DOHH2 (cell line): ENCODE results near the gene GBA2.

Experiments used
- H3F3A ChIP-seq: fragments of 200-600 bp; sonication (generic), shearing (Covaris generic); 2 replicates; pipeline ENCODE4 v1.6.0; 2016; ENCODE audit warnings: antibody characterized with exemption, mild to moderate bottlenecking; ENCODE audit not compliant: control insufficient read depth, insufficient read depth
- H3K27ac ChIP-seq: fragments of 200-600 bp; sonication (generic); 2 replicates; pipeline ENCODE4 v1.5.1; 2014; ENCODE audit warnings: low read depth, mild to moderate bottlenecking, low read length, moderate library complexity
- H3K27me3 ChIP-seq: fragments of 200-600 bp; sonication (generic); 2 replicates; pipeline ENCODE4 v1.6.1; 2014; ENCODE audit warnings: mild to moderate bottlenecking, low read length, mixed read lengths; ENCODE audit not compliant: control insufficient read depth
- H3K36me3 ChIP-seq: fragments of 200-600 bp; sonication (generic); 2 replicates; pipeline ENCODE4 v1.6.1; 2014; ENCODE audit warnings: mild to moderate bottlenecking, low read length, moderate library complexity, mixed read lengths; ENCODE audit not compliant: control insufficient read depth
- H3K4me1 ChIP-seq: fragments of 200-600 bp; sonication (generic); 2 replicates; pipeline ENCODE4 v1.6.1; 2014; ENCODE audit warnings: mild to moderate bottlenecking, low read length, mixed read lengths; ENCODE audit not compliant: control insufficient read depth
- H3K4me2 ChIP-seq: fragments of 200-600 bp; sonication (generic); 2 replicates; pipeline ENCODE4 v1.6.0; 2014; ENCODE audit warnings: mild to moderate bottlenecking, low read length, moderate library complexity
- H3K4me3 ChIP-seq: fragments of 200-600 bp; sonication (generic); 2 replicates; pipeline ENCODE4 v1.5.1; 2014; ENCODE audit warnings: mild to moderate bottlenecking, low read length, mixed read lengths
- H3K79me2 ChIP-seq: fragments of 200-600 bp; sonication (generic); 2 replicates; pipeline ENCODE4 v1.6.1; 2014; ENCODE audit warnings: mild to moderate bottlenecking, low read length, mixed read lengths; ENCODE audit not compliant: control insufficient read depth
- H3K9me2 ChIP-seq: fragments of 200-600 bp; sonication (generic); replicated peaks from 2 replicates; pipeline ENCODE4 v1.6.1; 2014; ENCODE audit warnings: mild to moderate bottlenecking, low read length, mixed read lengths; ENCODE audit not compliant: control insufficient read depth
- H3K9me3 ChIP-seq: fragments of 200-600 bp; sonication (generic); 2 replicates; pipeline ENCODE4 v1.6.1; 2014; ENCODE audit warnings: antibody characterized with exemption, low read length, mixed read lengths; ENCODE audit not compliant: control insufficient read depth, insufficient read depth
- H4K20me1 ChIP-seq: fragments of 200-600 bp; sonication (generic); 2 replicates; pipeline ENCODE4 v1.6.0; 2014; ENCODE audit warnings: low read depth, mild to moderate bottlenecking, antibody characterized with exemption, low read length, moderate library complexity; ENCODE audit not compliant: control insufficient read depth, insufficient read depth
- EZH2phosphoT487 ChIP-seq: fragments of 200-600 bp; sonication (generic); IDR thresholded peaks from 2 replicates; pipeline ENCODE4 v1.6.1; 2017; ENCODE audit warnings: borderline replicate concordance, mild to moderate bottlenecking, antibody characterized with exemption, low read length, moderate library complexity, mixed read lengths
- TF ChIP-seq, protein P1 (sequence below): fragments of 200-600 bp; sonication (generic); IDR thresholded peaks from one replicate; pipeline ENCODE4 v1.5.1; 2014; ENCODE audit warnings: antibody characterized with exemption, mild to moderate bottlenecking, low read depth, low read length; ENCODE audit not compliant: poor library complexity, severe bottlenecking

The GBA2 gene

GRCh38 chr9:35789541-35789940 lies 40.5 kb upstream of the GBA2 start:
- no peaks in the 10 kb centered on the region for H3K9me2 ChIP-seq
- H3K27ac ChIP-seq, result no peak overlapping the region
- no peaks in the 10 kb centered on the region for H3K9me3 ChIP-seq
- H4K20me1 ChIP-seq, result no peaks in the 10 kb centered on the region
- TF ChIP-seq, protein P1, sequence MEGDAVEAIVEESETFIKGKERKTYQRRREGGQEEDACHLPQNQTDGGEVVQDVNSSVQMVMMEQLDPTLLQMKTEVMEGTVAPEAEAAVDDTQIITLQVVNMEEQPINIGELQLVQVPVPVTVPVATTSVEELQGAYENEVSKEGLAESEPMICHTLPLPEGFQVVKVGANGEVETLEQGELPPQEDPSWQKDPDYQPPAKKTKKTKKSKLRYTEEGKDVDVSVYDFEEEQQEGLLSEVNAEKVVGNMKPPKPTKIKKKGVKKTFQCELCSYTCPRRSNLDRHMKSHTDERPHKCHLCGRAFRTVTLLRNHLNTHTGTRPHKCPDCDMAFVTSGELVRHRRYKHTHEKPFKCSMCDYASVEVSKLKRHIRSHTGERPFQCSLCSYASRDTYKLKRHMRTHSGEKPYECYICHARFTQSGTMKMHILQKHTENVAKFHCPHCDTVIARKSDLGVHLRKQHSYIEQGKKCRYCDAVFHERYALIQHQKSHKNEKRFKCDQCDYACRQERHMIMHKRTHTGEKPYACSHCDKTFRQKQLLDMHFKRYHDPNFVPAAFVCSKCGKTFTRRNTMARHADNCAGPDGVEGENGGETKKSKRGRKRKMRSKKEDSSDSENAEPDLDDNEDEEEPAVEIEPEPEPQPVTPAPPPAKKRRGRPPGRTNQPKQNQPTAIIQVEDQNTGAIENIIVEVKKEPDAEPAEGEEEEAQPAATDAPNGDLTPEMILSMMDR, result no peak
- TF ChIP-seq EZH2phosphoT487, result no peak
- no peaks in the 10 kb centered on the region for H3K4me1 ChIP-seq
- H3K79me2 ChIP-seq, result no peaks in the 10 kb centered on the region
- no peak overlapping the region for H3K4me2 ChIP-seq
- H3K27me3 ChIP-seq, result no peaks in the 10 kb centered on the region
- no peaks in the 10 kb centered on the region for H3K36me3 ChIP-seq
- no peaks in the 10 kb centered on the region for H3F3A ChIP-seq
- no peak overlapping the region for H3K4me3 ChIP-seq

GRCh38 chr9:35783418-35783817 lies 34.4 kb upstream of the GBA2 start:
- H3K4me1 ChIP-seq, result no peaks in the 10 kb centered on the region
- H3K4me3 ChIP-seq, result no peak overlapping the region
- no peak overlapping the region for H3K4me2 ChIP-seq
- no peaks in the 10 kb centered on the region for H4K20me1 ChIP-seq
- H3K9me3 ChIP-seq, result no peaks in the 10 kb centered on the region
- TF ChIP-seq, protein P1, result no peak
- TF ChIP-seq EZH2phosphoT487, result no peak
- H3F3A ChIP-seq, result no peaks in the 10 kb centered on the region
- no peaks in the 10 kb centered on the region for H3K27me3 ChIP-seq
- no peaks in the 10 kb centered on the region for H3K79me2 ChIP-seq
- H3K36me3 ChIP-seq, result no peaks in the 10 kb centered on the region
- no peaks in the 10 kb centered on the region for H3K9me2 ChIP-seq
- no peak overlapping the region for H3K27ac ChIP-seq

DNA sequence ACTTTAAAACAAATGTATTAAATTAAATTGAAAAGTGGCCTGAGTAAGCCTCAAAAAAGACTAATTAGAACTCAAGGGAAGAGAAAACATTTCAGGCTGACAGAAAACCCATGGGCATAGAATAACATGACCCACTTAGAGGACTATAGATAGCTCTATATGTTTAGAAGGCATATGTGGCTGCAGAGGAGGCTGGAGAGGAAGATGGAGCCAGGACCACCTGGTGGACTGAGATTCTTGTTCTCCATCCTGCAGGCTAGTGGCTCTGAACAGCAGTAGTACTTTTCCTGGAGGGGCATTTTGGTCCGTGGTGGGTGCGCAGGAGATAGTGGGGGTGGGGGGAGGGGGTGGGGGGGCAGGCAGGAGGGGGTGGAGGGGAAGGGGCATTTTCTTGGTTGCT lies 32.0 kb upstream of the GBA2 start:
- no peaks in the 10 kb centered on the region for H3K79me2 ChIP-seq
- no peak overlapping the region for H3K27ac ChIP-seq
- no peak overlapping the region for H3K4me3 ChIP-seq
- H3K4me1 ChIP-seq, result peaks cover 4% of the 10 kb centered on the region
- no peaks in the 10 kb centered on the region for H4K20me1 ChIP-seq
- no peaks in the 10 kb centered on the region for H3K9me3 ChIP-seq
- H3K36me3 ChIP-seq, result no peaks in the 10 kb centered on the region
- no peaks in the 10 kb centered on the region for H3K9me2 ChIP-seq
- H3K4me2 ChIP-seq, result no peak overlapping the region
- no peaks in the 10 kb centered on the region for H3K27me3 ChIP-seq
- no peak for TF ChIP-seq EZH2phosphoT487
- TF ChIP-seq, protein P1, result no peak
- H3F3A ChIP-seq, result no peaks in the 10 kb centered on the region

DNA sequence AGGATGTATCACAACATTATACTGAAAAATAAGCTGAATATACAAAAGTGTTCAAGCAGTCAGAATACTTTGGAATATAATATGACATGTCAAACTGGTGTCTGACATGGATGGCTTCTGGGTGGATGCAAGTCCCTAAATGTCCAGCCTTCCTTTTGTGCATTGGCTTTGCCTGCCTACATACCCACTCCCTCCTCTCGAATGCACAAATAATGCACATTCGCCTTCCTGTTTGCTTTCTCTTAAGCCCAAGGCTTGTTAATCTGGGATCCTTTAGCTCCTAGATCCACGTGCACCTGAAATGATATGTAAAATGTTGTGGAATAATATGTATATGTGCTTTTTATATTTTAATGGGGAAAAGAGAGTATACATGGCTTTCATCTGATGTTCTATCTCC lies 29.5 kb upstream of the GBA2 start:
- Histone ChIP-seq H3K4me2 (no peak overlapping the region), H3F3A (no peaks in the 10 kb centered on the region), H3K4me1 (peaks cover 16% of the 10 kb centered on the region), H3K79me2 (no peaks in the 10 kb centered on the region), H3K27ac (no peak overlapping the region), H3K9me3 (no peaks in the 10 kb centered on the region), H4K20me1 (no peaks in the 10 kb centered on the region), H3K36me3 (no peaks in the 10 kb centered on the region; the same call in 1 of the 2 replicates), H3K27me3 (no peaks in the 10 kb centered on the region), H3K9me2 (no peaks in the 10 kb centered on the region), H3K4me3 (no peak overlapping the region)
- TF ChIP-seq, protein P1, result no peak
- no peak for TF ChIP-seq EZH2phosphoT487
